Measurements from ENCODE around the gene GCH1.
"Not testable (repeated sequence)": the region's sequence is repeated elsewhere in the genome, so short reads cannot be mapped to it uniquely, and the experiment has no call there.

The GCH1 gene

DNA sequence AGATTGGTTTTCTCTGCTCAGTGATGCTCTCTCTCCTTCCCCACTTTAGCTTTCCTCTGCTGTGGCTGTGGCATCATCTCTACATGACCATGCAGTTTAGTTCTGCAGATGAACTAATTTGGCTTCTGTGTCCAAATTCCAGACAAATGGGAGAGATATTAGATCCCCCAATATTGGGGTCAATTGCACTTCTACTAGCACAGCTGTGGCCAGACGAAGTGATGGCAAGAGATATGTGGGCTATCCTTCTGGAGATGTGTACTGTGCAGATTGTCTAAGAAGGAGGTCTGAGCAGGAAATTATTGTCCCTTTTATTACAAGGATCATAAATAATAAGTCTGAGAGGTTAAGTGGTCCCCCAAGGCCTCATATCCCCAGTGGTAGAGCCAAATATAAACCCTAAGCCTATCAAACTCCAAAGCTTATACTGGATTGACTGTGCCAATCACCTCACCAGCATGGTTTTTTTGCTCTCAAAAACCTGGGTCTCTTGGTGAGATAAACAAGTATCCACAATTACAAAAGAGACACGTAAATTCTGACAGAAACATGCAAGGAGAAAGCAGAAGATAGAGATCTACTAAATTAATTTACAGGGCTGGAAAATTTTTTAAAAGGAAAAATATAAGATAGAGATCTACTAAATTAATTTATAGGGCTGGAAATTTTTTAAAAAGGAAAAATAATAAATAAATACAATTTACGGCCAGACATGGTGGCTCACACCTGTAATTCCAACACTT lies 29.1 kb upstream of the GCH1 start:
- TF ChIP-seq POLR2A (IDR thresholded peaks at IDR 0.05; ENCODE audit: low read depth, low read length), result no peak
- no peak for TF ChIP-seq PAX5 (IDR thresholded peaks at IDR 0.05; ENCODE audit: insufficient read depth, low read length, severe bottlenecking)
- no peak for TF ChIP-seq POLR2AphosphoS5 (IDR thresholded peaks at IDR 0.05; ENCODE audit: low read depth, low read length)
- no peak for TF ChIP-seq TAF1 (IDR thresholded peaks at IDR 0.05; ENCODE audit: low read depth, low read length)
- no peak for TF ChIP-seq POU2F2 (IDR thresholded peaks at IDR 0.05; ENCODE audit: low read depth, low read length)
- TF ChIP-seq SPI1 (IDR thresholded peaks at IDR 0.05; ENCODE audit: low read depth, low read length), result no peak
- FAIRE-seq (no peak), DNase-seq (ENCODE audit: insufficient read length, low spot score) (no peak)

DNA sequence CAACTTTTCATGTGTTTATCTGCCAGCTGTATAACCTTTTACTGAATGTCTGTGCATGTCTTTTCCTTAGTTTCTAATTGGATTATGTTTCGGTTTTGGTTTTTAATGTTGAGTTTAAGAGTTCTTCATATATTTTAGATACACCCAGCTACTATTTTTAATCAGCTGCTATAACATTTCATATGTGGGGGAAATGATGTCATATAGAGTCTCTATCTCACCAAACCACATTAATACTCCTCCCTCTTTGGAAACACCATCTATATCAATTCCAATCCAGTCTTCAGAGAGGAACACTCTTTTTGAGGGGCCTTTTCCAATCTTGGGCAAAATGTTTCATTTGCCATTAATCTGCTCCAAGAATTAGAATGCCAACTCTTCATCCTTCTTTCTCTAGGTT lies 28.5 kb upstream of the GCH1 start:
- FAIRE-seq (no peak), DNase-seq (ENCODE audit: insufficient read length, low spot score) (no peak)
- TF ChIP-seq POU2F2 (IDR thresholded peaks at IDR 0.05; ENCODE audit: low read depth, low read length) (no peak), POLR2AphosphoS5 (IDR thresholded peaks at IDR 0.05; ENCODE audit: low read depth, low read length) (no peak), SPI1 (IDR thresholded peaks at IDR 0.05; ENCODE audit: low read depth, low read length) (no peak), POLR2A (IDR thresholded peaks at IDR 0.05; ENCODE audit: low read depth, low read length) (no peak), PAX5 (IDR thresholded peaks at IDR 0.05; ENCODE audit: insufficient read depth, low read length, severe bottlenecking) (no peak), TAF1 (IDR thresholded peaks at IDR 0.05; ENCODE audit: low read depth, low read length) (no peak)

DNA sequence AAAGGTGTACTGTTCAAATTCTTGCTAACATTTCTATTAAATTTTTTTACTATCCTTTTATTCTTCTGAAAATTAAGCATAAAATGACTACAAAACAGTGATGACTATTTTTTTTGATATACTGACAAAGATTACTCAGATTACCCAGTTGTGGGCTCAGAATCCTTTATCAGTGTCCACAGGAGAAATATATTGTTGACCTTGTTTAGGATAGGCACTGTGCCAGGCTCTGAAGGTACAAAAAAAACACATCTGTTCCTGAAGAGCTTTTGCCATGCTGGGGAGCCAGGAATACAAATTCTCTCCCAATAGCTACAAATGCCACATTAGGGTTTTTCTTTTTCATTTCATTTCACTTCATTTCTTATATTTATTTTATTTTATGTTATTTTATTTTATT lies 26.9 kb upstream of the GCH1 start:
- FAIRE-seq (no peak), DNase-seq (ENCODE audit: insufficient read length, low spot score) (no peak)
- no peak for TF ChIP-seq POLR2A (IDR thresholded peaks at IDR 0.05; ENCODE audit: low read depth, low read length)
- no peak for TF ChIP-seq POU2F2 (IDR thresholded peaks at IDR 0.05; ENCODE audit: low read depth, low read length)
- no peak for TF ChIP-seq TAF1 (IDR thresholded peaks at IDR 0.05; ENCODE audit: low read depth, low read length)
- no peak for TF ChIP-seq PAX5 (IDR thresholded peaks at IDR 0.05; ENCODE audit: insufficient read depth, low read length, severe bottlenecking)
- no peak for TF ChIP-seq SPI1 (IDR thresholded peaks at IDR 0.05; ENCODE audit: low read depth, low read length)

DNA sequence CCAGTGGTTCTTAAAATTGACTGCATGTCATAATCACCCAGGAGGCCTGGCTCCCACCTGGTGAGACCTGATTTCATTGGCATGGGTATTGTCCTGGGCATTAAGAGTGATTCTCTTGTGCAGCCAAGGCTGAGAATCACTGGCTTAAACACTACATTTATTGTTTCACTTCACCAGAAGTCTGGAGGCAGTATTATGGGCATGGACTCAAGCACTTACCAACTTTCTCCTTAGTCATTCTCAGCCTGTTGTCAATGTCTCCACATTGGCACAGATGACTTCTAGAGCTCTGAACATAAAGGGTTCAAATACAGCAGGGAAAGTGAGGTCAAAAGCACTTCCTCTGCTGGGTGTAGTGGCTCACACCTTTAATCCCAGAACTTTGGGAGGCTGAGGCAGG lies 25.6 kb upstream of the GCH1 start:
- no peak for TF ChIP-seq PAX5 (IDR thresholded peaks at IDR 0.05; ENCODE audit: insufficient read depth, low read length, severe bottlenecking)
- no peak for TF ChIP-seq TAF1 (IDR thresholded peaks at IDR 0.05; ENCODE audit: low read depth, low read length)
- TF ChIP-seq POLR2A (IDR thresholded peaks at IDR 0.05; ENCODE audit: low read depth, low read length), result no peak
- no peak for TF ChIP-seq POU2F2 (IDR thresholded peaks at IDR 0.05; ENCODE audit: low read depth, low read length)
- TF ChIP-seq POLR2AphosphoS5 (IDR thresholded peaks at IDR 0.05; ENCODE audit: low read depth, low read length), result no peak
- TF ChIP-seq SPI1 (IDR thresholded peaks at IDR 0.05; ENCODE audit: low read depth, low read length), result no peak
- DNase-seq (ENCODE audit: insufficient read length, low spot score), result no peak

DNA sequence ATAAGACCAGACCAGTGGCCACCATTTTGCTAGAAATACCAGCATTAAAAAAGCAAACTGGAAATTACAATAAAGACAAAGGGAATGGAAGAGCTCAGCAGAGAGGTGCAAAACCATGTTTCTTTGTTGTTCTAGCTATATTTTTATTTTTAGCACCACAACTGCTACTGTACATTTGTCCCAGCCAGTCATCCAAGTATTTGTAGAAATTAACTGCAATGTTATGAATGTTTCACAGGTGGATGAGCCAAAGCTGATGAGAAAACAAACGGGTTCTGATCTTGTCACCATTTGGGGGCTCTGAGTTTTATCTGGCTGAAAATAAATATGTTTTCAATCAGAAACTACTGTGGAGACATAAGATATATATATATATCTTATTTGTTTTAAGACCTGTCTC lies 24.9 kb upstream of the GCH1 start:
- no peak for FAIRE-seq
- no peak for DNase-seq (ENCODE audit: insufficient read length, low spot score)
- TF ChIP-seq PAX5 (IDR thresholded peaks at IDR 0.05; ENCODE audit: insufficient read depth, low read length, severe bottlenecking), result no peak
- TF ChIP-seq POU2F2 (IDR thresholded peaks at IDR 0.05; ENCODE audit: low read depth, low read length), result no peak
- no peak for TF ChIP-seq POLR2AphosphoS5 (IDR thresholded peaks at IDR 0.05; ENCODE audit: low read depth, low read length)
- no peak for TF ChIP-seq POLR2A (IDR thresholded peaks at IDR 0.05; ENCODE audit: low read depth, low read length)
- TF ChIP-seq SPI1 (IDR thresholded peaks at IDR 0.05; ENCODE audit: low read depth, low read length), result no peak
- TF ChIP-seq TAF1 (IDR thresholded peaks at IDR 0.05; ENCODE audit: low read depth, low read length), result no peak

More for the DNA sequence above, 25.6 kb upstream of the GCH1 start:
- peak; percentile 20 for FAIRE-seq

DNA sequence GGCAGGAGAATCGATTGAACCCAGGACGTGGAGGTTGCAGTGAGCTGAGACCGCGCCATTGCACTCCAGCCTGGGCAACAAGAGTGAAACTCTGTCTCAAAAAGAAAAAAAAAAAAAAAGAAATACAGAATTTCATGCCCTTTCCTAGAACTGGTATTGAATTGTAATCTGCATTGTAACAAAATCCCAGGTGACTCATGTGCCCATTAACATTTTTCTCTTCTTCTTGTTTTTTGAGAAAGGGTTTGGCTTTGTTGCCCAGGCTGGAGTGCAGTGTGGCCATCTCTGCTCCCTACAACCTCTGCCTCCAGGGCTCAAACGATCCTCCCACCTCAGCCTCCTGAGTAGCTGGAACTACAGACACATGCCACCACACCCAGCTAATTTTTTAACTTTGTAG lies 23.9 kb upstream of the GCH1 start:
- not testable (repeated sequence) for FAIRE-seq; DNase-seq (ENCODE audit: insufficient read length, low spot score)

DNA sequence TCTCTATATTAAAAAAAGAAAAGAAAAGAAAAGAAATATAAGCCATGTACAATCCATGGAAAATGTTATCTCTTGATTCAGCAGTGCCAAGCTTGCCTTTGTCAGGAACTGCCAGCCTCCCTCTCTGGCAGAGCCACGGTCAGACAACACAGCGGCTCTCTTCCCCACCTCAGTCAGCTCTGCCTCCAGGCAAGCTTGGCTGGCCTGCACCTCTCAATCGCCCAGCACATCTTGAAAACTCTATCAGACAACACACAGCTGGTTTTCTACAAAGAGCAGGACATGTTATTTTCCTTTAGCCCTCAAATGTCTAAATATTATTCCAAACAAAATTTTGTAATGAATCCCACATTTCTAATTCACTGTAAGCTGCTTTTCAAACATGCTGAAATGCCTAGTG lies 20.0 kb upstream of the GCH1 start:
- DNase-seq (ENCODE audit: insufficient read length, low spot score) (no peak), FAIRE-seq (no peak)
- TF ChIP-seq POU2F2 (IDR thresholded peaks at IDR 0.05; ENCODE audit: low read depth, low read length) (no peak), PAX5 (IDR thresholded peaks at IDR 0.05; ENCODE audit: insufficient read depth, low read length, severe bottlenecking) (no peak), POLR2A (IDR thresholded peaks at IDR 0.05; ENCODE audit: low read depth, low read length) (no peak), SPI1 (IDR thresholded peaks at IDR 0.05; ENCODE audit: low read depth, low read length) (no peak), POLR2AphosphoS5 (IDR thresholded peaks at IDR 0.05; ENCODE audit: low read depth, low read length) (no peak), TAF1 (IDR thresholded peaks at IDR 0.05; ENCODE audit: low read depth, low read length) (no peak)

DNA sequence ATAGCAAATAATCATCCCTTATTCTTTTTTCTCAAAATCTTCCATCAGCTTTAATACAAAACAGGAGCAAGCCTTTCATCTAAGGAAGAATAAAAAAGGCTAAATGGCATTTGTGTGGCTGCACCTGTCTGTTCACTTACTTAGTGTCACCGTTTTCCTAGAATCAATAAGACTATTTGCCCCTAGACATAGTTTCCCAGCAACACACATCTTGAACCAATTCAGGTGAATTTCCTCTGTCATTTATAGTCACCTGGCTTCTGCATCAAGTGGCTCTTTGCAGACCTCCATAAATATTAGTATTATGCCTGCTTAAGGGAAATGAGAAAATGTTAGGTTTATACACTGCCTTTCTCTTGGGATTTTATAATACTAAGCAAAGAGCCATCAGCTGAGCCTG lies 17.4 kb upstream of the GCH1 start:
- no peak for FAIRE-seq

DNA sequence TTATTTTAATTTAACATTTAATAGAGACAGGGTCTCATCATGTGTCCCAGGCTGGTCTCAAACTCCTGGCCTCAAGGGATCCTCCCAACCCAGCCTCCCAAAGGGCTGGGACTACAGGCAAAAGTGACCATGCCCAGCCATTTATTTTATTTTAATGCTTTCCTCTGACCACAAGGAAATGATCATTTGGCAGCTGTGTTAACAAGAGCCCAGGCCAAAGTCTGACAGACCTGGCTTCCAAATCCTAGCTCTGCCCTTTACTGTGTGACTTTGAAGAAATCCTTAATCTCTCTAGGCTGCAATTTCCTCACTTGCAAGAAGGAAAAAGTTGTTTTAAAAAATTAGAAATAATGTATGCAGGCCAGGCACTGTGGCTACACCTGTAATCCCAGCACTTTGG lies 16.7 kb upstream of the GCH1 start:
- FAIRE-seq, result no peak
- no peak for DNase-seq (ENCODE audit: insufficient read length, low spot score)
- no peak for TF ChIP-seq POLR2AphosphoS5 (IDR thresholded peaks at IDR 0.05; ENCODE audit: low read depth, low read length)
- TF ChIP-seq TAF1 (IDR thresholded peaks at IDR 0.05; ENCODE audit: low read depth, low read length), result no peak
- TF ChIP-seq SPI1 (IDR thresholded peaks at IDR 0.05; ENCODE audit: low read depth, low read length), result no peak
- TF ChIP-seq POU2F2 (IDR thresholded peaks at IDR 0.05; ENCODE audit: low read depth, low read length), result no peak
- TF ChIP-seq PAX5 (IDR thresholded peaks at IDR 0.05; ENCODE audit: insufficient read depth, low read length, severe bottlenecking), result no peak
- no peak for TF ChIP-seq POLR2A (IDR thresholded peaks at IDR 0.05; ENCODE audit: low read depth, low read length)

More for the DNA sequence above, 17.4 kb upstream of the GCH1 start:
- TF ChIP-seq TAF1 (IDR thresholded peaks at IDR 0.05; ENCODE audit: low read depth, low read length), result no peak
- TF ChIP-seq POU2F2 (IDR thresholded peaks at IDR 0.05; ENCODE audit: low read depth, low read length), result no peak
- TF ChIP-seq POLR2A (IDR thresholded peaks at IDR 0.05; ENCODE audit: low read depth, low read length), result no peak
- no peak for TF ChIP-seq POLR2AphosphoS5 (IDR thresholded peaks at IDR 0.05; ENCODE audit: low read depth, low read length)
- no peak for TF ChIP-seq SPI1 (IDR thresholded peaks at IDR 0.05; ENCODE audit: low read depth, low read length)
- no peak for TF ChIP-seq PAX5 (IDR thresholded peaks at IDR 0.05; ENCODE audit: insufficient read depth, low read length, severe bottlenecking)
- no peak for DNase-seq (ENCODE audit: insufficient read length, low spot score)

DNA sequence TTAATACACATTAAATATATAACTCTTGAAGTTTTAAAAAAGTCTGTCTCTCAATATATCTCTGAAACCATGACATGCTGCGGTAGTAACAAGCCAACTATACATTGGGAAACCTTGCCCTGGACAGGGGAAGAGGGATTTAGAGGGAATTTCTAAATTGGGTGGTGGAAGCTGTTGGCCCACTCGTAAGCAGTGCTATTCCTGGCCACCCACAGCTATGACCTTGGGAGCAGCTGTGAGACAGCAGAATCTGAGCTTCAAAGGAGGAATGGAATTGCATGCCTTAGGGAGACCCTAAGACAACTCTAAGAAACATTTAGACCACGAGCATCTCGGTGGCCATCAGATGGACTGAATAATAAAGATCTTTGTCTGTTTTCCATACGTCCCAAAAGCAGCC lies 15.8 kb upstream of the GCH1 start:
- TF ChIP-seq SPI1 (IDR thresholded peaks at IDR 0.05; ENCODE audit: low read depth, low read length), result no peak
- no peak for TF ChIP-seq PAX5 (IDR thresholded peaks at IDR 0.05; ENCODE audit: insufficient read depth, low read length, severe bottlenecking)
- no peak for TF ChIP-seq POLR2A (IDR thresholded peaks at IDR 0.05; ENCODE audit: low read depth, low read length)
- TF ChIP-seq POLR2AphosphoS5 (IDR thresholded peaks at IDR 0.05; ENCODE audit: low read depth, low read length), result no peak
- TF ChIP-seq TAF1 (IDR thresholded peaks at IDR 0.05; ENCODE audit: low read depth, low read length), result no peak
- TF ChIP-seq POU2F2 (IDR thresholded peaks at IDR 0.05; ENCODE audit: low read depth, low read length), result no peak
- FAIRE-seq, result no peak
- no peak for DNase-seq (ENCODE audit: insufficient read length, low spot score)

Data from GM12891 (cell line).